ENCODE data around the gene KCNK17.
A peak's percentile ranks its signal among the peaks of the same experiment; 100 is the strongest.

The KCNK17 gene, protein sequence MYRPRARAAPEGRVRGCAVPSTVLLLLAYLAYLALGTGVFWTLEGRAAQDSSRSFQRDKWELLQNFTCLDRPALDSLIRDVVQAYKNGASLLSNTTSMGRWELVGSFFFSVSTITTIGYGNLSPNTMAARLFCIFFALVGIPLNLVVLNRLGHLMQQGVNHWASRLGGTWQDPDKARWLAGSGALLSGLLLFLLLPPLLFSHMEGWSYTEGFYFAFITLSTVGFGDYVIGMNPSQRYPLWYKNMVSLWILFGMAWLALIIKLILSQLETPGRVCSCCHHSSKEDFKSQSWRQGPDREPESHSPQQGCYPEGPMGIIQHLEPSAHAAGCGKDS

DNA sequence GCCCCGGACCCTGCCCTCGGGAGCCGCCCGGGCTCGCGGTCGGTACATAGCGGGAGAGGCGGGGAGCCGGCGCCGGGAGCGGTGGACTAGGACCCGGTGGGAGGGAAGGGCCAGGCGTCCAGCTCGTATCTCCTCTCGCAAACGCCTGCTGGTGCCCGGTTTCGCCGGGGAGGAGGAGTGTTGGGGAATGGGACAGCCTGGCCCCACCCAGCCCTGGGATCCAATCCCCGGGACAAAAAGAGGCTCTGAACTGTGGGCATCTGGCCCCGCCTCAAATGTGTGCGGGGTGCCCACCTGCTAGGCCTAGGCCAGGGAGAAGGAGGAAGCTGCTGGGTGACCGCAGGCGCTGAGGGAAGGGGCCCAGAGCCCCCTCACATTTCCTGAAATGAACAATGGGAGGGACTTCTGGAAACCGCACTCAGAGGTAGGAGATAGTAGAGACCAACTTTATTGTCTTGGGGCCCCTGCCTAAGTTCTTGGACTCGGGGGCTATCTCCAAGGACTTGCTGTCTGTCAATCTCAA is at the start of gene KCNK17:
TSS of gene KCNK17 (minus strand) at position 147 of the 523 bp plus-strand sequence. CDS start at position 48, 99 bp downstream.
- no peak for DNase-seq (ENCODE audit: low read depth in 2 of 3, low spot score in 2 of 3)

GRCh38 chr6:39363280-39363679 is 49.1 kb upstream of the KCNK17 start:
- DNase-seq (ENCODE audit: low read depth in 2 of 3, low spot score in 2 of 3): no peak

DNA sequence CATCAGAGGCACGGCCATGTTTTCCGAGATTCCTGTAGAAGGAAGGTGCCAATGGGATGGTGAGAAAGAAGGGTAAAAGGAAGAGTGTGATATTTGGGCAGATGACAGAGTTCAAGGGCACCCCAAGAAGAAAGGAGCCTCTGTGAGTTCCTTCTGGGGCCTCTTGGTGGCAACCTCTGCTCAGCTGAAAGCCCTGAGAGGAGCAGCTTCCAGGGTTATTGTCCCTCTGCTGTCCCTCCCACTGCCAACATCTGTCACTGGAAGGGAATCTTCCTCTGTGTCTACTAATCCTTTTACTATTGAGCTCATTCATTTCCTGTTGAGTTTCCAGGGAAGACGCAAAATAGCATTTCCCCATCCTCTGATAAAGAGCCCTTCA is 48.3 kb upstream of the KCNK17 start:
- DNase-seq (ENCODE audit: low read depth in 2 of 3, low spot score in 2 of 3): no peak

DNA sequence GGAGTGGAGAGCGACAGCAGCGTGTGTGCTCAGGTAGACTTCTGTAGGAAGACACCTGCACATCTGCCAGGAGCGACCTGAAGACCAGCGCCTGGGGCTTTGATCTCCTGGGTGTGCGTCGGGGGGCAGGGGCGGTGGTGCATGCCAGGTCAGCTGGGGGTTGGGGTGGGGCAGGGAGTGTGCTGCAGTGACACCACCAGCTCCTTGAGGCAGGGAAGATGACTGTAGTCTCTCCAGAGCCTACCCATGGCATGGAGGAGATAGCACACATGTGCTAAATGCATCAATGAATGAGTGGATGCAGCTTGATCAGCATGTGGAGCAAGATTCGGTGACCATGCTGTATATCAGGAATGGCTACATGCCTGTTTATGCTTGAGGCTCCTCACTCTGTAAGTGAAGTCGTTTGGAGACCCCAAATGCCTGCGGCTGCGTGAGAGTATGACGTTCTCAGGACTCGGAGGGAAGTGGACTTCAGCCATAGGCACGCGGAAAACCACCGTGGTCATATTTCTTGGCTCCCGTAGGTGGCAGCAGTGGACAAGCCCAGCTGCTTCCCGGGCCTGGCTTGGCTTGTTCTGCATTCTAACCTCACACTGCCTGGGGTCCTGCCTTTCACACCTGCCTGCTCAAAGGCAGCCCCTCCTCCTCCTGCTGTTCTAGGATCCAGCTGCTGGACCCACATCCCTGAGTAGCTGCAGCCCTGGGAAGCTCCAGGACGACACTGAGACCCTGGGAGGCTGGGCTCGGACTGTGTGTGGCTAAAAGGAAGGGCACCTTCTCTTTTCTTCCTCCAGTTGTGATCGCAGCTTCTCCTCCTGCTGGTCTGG is 47.7 kb upstream of the KCNK17 start:
- peak in 2 of 3 experiments; percentile 11 to 15 for DNase-seq (ENCODE audit: low read depth in 2 of 3, low spot score in 2 of 3)

DNA sequence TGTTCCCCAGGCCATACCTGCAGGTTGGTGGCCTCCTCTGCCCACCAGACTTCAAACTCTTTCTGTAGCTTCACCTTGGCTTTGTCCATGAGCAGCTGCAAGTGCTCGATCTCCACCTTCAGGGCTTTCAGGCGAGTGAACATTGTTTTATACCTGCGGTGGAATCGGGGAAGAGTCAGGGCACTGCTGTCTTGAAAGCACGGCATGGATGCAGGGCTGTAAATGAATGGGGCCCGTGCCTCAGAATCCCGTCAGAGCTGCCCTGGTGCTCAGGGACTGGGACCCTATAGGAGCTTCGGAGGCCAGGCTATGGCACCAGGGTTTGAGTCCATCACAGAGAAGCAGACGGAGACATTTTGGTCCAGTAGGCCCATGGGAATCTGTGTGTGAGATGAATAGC is 46.2 kb upstream of the KCNK17 start:
- no peak for DNase-seq (ENCODE audit: low read depth in 2 of 3, low spot score in 2 of 3)

DNA sequence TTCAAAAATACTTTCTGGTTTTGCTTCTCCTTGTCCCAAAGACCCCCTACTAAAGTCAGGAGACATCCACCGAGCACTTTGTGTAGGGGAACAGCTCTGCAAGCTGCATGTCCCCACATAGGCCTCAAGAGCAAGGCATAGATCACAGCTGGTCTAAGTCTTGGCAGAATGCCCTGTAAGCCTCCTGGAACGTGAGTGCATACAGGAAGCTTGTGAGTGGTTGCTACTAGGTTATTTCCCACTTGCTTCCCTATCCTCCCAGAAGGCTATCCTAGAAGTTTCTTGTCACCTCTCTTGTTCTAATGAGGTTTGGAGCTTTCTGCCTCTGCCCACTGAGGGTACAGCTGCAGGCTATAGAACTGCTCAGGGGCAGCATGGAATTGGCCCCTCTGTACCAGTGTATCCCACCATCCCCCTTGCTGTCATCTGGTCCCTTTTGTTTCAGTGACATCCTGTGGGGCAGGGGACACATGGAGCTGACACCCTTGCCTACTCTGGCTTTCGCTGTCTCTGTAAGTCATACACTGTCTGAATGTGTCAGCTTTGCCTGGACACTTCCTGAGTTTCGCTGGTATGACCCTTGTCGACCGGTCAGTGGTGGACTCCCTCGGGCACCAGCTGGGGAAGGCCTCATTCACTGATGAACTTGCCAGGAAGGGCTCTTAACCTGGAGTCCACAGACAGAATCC is 43.9 kb upstream of the KCNK17 start:
- DNase-seq (ENCODE audit: low read depth in 2 of 3, low spot score in 2 of 3): no peak

GRCh38 chr6:39353698-39354315 is 39.6 kb upstream of the KCNK17 start:
- no peak for DNase-seq (ENCODE audit: low read depth in 2 of 3, low spot score in 2 of 3)

DNA sequence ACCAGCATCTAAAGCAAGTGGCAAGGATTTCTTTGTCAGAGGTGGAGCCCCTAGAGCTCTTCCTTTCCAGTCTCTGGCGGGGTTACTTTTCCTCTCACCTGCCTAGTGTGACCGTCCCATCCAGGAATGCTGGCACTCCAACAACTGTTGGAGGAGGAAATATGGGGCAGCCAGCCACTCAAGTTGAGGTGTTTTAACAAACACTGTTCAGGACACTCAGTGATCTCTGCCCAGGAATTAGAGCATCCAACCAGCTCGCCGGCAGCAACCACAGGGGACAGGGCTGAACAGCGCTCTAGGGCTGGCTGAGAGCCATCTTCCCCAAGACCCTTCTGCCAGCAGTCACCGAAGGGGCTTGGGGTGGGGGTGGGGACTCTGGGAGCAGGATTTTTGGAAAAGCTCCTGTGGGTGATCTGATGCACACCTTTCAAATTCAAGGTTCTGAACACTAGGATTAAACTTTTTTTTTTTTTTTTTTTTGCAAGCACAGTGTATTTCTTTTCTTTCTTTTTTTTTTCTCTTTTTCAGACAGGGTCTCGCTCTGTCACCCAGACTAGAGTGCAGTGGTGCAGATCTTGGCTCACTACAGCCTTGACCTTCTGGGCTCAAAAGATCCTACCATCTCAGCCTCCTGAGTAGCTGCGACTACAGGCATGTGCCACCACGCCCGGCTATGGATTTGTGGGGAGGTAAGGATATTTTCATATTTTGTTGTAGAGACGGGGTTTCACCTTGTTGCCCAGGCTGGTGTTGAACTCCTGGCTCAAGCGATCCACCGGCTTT is 36.7 kb upstream of the KCNK17 start:
- DNase-seq (ENCODE audit: low read depth in 2 of 3, low spot score in 2 of 3): no peak

DNA sequence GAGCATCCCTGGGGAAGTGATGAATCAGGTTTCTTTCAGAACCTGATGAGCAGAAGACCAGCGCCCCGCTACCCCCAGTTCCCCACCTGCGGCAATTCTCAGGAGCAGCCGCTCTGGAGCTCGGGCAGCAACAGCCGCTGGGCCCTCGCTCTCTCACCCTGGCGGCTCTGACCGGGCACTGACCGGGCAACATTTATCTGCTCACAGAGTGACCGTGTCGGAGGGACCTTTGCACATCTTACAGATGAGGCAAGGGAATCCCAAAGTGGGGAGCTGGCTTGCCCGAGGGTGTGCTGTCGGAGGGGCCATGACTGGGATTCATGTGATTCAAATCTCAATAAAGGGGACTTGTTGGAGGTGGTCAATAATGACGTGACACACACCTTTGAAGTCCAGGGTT is 34.5 kb upstream of the KCNK17 start:
- no peak for DNase-seq (ENCODE audit: low read depth in 2 of 3, low spot score in 2 of 3)

DNA sequence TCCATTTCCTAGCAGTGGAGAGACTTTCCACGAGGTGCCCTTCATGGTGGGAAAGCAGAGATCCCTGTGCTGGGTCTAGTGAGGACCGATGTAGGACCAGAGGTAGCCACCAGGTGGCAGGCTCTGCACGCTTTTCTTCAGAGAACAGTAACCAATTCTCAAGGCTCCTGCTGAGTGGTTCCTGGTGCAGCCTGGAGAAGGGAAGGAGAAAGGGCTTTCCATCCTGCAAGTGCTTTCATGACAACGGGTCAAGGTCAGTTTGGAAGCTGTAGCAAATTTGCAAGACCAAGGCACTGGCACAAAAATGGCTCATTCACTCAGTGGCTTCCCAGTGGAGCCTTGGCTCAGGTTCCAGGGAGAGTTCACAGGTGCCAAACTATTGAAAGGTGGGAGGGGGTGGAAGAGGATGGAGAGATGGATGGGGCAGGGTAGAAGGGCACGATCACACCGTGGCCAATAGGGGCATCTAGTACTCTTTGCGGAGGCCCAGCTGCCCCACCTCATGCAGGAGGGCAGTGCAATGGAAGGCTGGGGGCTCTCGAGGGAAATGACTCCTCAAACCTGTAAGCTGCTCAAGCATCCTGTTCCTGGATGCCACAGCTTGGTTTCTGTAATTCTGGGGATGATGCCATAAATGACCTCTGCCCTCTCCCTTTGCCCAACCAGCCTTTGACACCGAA is 33.8 kb upstream of the KCNK17 start:
- peak; percentile 26 to 40 (median 36) for DNase-seq (ENCODE audit: low read depth in 2 of 3, low spot score in 2 of 3)

DNA sequence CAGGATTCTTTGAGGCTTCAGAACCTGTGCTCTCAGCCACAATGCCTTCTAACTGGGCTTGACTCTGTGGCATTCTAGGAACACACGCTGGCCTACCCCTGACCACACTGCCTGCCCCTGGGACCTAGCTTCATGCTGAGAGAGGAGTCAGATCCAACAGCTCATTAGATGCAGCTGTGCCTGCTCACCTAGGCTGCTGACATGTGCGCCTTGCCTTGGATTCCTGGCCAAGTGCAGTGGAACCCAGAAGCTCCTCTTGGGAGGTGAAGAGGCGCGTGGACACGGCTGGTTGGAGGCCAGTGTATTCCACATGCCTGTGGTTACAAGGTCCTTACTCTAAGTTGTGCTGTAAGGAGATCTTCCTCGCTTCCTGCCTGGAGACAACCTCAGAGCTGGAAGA is 33.0 kb upstream of the KCNK17 start:
- DNase-seq (ENCODE audit: low read depth in 2 of 3, low spot score in 2 of 3): no peak

DNA sequence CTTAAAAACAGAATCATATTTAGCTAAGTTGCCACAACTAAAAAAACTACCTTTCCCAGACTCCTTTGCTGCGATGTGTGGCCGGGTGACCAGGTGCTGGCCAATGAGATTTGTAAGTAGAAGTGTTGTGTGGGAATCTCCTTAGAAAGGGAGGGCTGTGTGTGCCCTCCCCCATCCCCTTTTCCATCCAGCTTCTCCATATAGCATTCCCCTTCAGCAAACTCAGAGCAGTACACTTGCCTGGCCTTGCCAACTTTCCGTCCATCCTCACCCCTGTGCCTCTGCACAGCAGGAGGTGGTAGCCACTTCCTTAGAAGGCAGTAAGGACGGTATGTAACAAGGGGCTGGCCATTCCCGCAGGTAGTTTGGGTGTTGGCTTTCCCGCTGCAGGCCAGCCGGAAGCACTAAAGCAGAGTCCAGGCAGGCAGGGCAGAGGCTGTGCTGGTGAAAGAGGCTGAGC is 30.6 kb upstream of the KCNK17 start:
- no peak for DNase-seq (ENCODE audit: low read depth in 2 of 3, low spot score in 2 of 3)

DNA sequence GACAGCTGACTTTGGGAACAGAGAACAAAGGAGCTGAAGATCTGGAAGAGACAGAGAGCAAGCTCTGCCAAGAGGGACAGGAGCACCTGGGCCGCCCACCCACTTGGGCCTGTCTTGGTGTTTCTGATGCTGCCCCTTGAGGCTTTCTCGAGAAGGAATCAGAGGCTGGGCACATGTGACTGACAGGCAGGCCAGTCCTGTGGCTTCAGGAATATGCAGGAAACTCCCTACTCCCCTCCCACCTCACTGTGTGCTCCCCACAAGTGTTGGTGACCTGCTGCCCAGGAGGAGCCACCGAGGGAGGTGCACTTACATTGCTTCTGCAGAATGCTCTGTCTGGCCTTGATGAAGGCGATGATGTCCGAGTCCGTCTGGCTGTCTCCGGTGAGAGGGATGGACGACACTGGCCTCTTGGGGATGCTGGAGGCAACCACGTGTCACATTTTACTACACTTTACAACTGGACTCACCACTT is 29.2 kb upstream of the KCNK17 start:
- DNase-seq (ENCODE audit: low read depth in 2 of 3, low spot score in 2 of 3): no peak

- DNase-seq (ENCODE audit: low read depth in 2 of 3, low spot score in 2 of 3): no peak
These were observed 28.6 kb upstream of the KCNK17 start for GRCh38 chr6:39342692-39343395.

GRCh38 chr6:39341937-39342336 is 27.7 kb upstream of the KCNK17 start:
- DNase-seq (ENCODE audit: low read depth in 2 of 3, low spot score in 2 of 3): no peak

- DNase-seq (ENCODE audit: low read depth in 2 of 3, low spot score in 2 of 3): no peak
These were observed 27.1 kb upstream of the KCNK17 start for GRCh38 chr6:39341352-39341751.

GRCh38 chr6:39339868-39340550 is 25.8 kb upstream of the KCNK17 start:
- DNase-seq (ENCODE audit: low read depth in 2 of 3, low spot score in 2 of 3): no peak

DNA sequence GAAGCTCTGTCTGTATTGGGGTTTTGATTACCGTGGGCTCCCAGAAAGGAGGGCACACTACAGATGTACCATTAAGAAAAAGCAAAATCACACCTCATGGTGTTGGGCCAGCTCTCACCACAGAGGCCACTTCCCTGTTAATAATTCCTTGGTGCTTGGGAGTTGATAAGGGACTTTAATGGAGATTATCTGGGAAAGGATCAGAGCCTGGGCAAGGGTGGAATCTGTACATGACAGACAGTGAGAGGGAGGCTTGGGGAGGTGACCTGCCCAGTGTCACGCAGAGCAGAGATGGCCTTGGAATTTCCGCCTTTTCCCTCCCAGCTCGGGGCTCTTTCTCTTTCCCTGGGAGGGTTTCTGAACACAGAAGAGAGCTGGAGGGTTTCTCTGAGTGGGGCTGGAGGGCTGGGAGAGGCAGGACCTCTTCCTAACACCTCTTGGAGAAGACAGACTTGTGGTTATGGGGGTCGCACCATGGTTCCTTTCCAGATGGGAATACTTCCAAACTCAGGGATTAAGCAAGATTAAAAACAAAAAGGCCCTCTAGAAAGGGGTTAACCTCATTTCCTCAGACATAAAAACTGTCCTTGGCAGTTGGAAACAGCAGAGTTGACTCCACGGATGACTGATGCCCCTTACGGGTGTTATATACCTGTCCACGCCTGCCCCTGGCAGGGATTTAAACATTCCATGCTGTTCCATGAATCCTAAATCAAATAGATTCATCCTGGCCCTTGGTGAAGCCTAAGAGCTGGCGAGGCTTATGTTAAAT is 25.1 kb upstream of the KCNK17 start:
- DNase-seq (ENCODE audit: low read depth in 2 of 3, low spot score in 2 of 3): no peak
